GM12878 (cell line): ENCODE data around the gene CHRNE.
A peak's percentile ranks its signal among the peaks of the same experiment; 100 is the strongest.

Experiments
- DPF2 ChIP-seq: fragments of 450-650 bp; IDR thresholded peaks from 2 replicates; pipeline ENCODE4 v1.6.1; 2017; ENCODE audit warnings: mild to moderate bottlenecking
- NFYB ChIP-seq: IDR thresholded peaks from 2 replicates; pipeline ENCODE4 v1.6.1; 2011; ENCODE audit warnings: low read depth, mild to moderate bottlenecking, low read length, improper control_type of control experiment, moderate library complexity; ENCODE audit not compliant: insufficient read depth
- POLR2A ChIP-seq: IDR thresholded peaks from 2 replicates; pipeline ENCODE4 v1.6.1; 2011; ENCODE audit warnings: low read depth, mild to moderate bottlenecking, low read length
- PRDM15 ChIP-seq: fragments of 450-650 bp; formaldehyde crosslinking; IDR thresholded peaks from 2 replicates; pipeline ENCODE4 v1.4.0; 2020; ENCODE audit warnings: mild to moderate bottlenecking, moderate library complexity
- RFX5 ChIP-seq: IDR thresholded peaks from 2 replicates; pipeline ENCODE4 v1.6.1; 2011; ENCODE audit warnings: low read depth, low read length, improper control_type of control experiment
- TF ChIP-seq, protein P1 (sequence below): IDR thresholded peaks from 2 replicates; pipeline ENCODE4 v1.6.1; 2012; ENCODE audit warnings: mild to moderate bottlenecking, low read depth, low read length
- TF ChIP-seq, protein P2 (sequence below), 3 experiments: IDR thresholded peaks in 2 of 3; conservative IDR thresholded peaks in 1 of 3; 2 replicates each; pipeline ENCODE4 v1.5.1; 2011; ENCODE audit warnings: low read depth in 3 of 3, low read length in 3 of 3, mild to moderate bottlenecking in 3 of 3, control low read depth in 2 of 3, moderate library complexity in 2 of 3, inconsistent platforms in 1 of 3, mixed read lengths in 1 of 3; ENCODE audit not compliant: control insufficient read depth in 2 of 3, insufficient read depth in 1 of 3; ENCODE audit errors: extremely low read depth in 1 of 3
- TF ChIP-seq, protein P3 (sequence below): fragments of 150-350 bp; IDR thresholded peaks from 2 replicates; pipeline ENCODE4 v1.6.1; 2016; ENCODE audit warnings: low read depth, low read length

DNA sequence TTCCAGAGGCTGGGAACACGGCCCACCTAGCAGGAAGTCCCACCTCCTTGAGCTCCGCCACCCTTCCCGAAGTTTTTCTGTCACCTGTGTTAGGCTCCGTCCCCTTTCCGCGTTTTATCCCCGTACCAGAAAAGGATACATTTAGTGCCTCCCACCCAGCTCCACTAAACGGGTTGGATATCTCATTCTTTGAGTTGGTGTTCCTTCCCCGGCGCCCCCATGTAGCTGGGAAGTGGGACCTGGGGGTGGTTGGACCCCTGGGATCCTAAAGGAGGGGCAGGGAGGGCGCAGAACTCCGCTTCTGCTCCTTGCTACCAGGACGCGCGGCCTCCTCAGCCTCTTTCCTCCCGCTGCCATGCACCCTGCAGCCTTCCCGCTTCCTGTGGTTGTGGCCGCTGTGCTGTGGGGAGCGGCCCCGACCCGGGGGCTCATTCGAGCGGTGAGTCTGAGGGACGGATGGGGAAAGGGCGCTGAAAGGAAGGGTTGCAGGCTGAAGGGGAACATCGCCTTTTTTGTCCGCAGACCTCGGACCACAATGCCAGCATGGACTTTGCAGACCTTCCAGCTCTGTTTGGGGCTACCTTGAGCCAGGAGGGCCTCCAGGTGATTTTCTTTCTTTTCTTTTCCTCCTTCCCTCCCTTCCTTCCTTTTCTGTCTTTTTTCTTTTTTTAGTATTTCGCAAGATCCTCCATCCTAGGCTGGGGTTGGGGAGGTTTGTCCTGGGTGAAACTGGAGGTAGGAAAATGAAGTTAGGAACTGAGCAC is 37.8 kb upstream of the CHRNE start:
- TF ChIP-seq DPF2 (no peak), POLR2A (peak; percentile 71), RFX5 (no peak), PRDM15 (CRISPR knock-in tag) (no peak), NFYB (no peak)
- TF ChIP-seq, protein P1, sequence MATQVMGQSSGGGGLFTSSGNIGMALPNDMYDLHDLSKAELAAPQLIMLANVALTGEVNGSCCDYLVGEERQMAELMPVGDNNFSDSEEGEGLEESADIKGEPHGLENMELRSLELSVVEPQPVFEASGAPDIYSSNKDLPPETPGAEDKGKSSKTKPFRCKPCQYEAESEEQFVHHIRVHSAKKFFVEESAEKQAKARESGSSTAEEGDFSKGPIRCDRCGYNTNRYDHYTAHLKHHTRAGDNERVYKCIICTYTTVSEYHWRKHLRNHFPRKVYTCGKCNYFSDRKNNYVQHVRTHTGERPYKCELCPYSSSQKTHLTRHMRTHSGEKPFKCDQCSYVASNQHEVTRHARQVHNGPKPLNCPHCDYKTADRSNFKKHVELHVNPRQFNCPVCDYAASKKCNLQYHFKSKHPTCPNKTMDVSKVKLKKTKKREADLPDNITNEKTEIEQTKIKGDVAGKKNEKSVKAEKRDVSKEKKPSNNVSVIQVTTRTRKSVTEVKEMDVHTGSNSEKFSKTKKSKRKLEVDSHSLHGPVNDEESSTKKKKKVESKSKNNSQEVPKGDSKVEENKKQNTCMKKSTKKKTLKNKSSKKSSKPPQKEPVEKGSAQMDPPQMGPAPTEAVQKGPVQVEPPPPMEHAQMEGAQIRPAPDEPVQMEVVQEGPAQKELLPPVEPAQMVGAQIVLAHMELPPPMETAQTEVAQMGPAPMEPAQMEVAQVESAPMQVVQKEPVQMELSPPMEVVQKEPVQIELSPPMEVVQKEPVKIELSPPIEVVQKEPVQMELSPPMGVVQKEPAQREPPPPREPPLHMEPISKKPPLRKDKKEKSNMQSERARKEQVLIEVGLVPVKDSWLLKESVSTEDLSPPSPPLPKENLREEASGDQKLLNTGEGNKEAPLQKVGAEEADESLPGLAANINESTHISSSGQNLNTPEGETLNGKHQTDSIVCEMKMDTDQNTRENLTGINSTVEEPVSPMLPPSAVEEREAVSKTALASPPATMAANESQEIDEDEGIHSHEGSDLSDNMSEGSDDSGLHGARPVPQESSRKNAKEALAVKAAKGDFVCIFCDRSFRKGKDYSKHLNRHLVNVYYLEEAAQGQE = no peak
- TF ChIP-seq, protein P2, sequence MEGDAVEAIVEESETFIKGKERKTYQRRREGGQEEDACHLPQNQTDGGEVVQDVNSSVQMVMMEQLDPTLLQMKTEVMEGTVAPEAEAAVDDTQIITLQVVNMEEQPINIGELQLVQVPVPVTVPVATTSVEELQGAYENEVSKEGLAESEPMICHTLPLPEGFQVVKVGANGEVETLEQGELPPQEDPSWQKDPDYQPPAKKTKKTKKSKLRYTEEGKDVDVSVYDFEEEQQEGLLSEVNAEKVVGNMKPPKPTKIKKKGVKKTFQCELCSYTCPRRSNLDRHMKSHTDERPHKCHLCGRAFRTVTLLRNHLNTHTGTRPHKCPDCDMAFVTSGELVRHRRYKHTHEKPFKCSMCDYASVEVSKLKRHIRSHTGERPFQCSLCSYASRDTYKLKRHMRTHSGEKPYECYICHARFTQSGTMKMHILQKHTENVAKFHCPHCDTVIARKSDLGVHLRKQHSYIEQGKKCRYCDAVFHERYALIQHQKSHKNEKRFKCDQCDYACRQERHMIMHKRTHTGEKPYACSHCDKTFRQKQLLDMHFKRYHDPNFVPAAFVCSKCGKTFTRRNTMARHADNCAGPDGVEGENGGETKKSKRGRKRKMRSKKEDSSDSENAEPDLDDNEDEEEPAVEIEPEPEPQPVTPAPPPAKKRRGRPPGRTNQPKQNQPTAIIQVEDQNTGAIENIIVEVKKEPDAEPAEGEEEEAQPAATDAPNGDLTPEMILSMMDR (IDR thresholded peaks at IDR 0.05 in 2 of 3, conservative IDR thresholded peaks at IDR 0.05 in 1 of 3; ENCODE audit: control insufficient read depth in 2 of 3, extremely low read depth in 1 of 3, insufficient read depth in 1 of 3, low read depth in 3 of 3, low read length in 3 of 3) = no peak
- TF ChIP-seq, protein P3, sequence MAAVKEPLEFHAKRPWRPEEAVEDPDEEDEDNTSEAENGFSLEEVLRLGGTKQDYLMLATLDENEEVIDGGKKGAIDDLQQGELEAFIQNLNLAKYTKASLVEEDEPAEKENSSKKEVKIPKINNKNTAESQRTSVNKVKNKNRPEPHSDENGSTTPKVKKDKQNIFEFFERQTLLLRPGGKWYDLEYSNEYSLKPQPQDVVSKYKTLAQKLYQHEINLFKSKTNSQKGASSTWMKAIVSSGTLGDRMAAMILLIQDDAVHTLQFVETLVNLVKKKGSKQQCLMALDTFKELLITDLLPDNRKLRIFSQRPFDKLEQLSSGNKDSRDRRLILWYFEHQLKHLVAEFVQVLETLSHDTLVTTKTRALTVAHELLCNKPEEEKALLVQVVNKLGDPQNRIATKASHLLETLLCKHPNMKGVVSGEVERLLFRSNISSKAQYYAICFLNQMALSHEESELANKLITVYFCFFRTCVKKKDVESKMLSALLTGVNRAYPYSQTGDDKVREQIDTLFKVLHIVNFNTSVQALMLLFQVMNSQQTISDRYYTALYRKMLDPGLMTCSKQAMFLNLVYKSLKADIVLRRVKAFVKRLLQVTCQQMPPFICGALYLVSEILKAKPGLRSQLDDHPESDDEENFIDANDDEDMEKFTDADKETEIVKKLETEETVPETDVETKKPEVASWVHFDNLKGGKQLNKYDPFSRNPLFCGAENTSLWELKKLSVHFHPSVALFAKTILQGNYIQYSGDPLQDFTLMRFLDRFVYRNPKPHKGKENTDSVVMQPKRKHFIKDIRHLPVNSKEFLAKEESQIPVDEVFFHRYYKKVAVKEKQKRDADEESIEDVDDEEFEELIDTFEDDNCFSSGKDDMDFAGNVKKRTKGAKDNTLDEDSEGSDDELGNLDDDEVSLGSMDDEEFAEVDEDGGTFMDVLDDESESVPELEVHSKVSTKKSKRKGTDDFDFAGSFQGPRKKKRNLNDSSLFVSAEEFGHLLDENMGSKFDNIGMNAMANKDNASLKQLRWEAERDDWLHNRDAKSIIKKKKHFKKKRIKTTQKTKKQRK = no peak
